Suprapubic skin (tissue), 4 donors: Measurements from ENCODE around the gene DDAH2. TPM values are rescaled to one million over a fixed set of nuclear protein-coding genes. Genes with fewer than 3 reads are reported as not detected.

Experiments used
- DNase-seq, 2 donors: peaks; one replicate each; pipeline ENCODE4 v3.0.0-alpha.2; 2019; ENCODE audit warnings: low spot score in 2 of 2
- H3K27ac ChIP-seq: fragments of 200-600 bp; sonication (generic); one replicate; pipeline ENCODE4 v1.5.1; 2019
- H3K27me3 ChIP-seq: fragments of 200-600 bp; sonication (generic); one replicate; pipeline ENCODE4 v1.5.1; 2019
- H3K36me3 ChIP-seq: fragments of 200-600 bp; sonication (generic); one replicate; pipeline ENCODE4 v1.5.1; 2019
- H3K4me1 ChIP-seq: fragments of 200-600 bp; sonication (generic); one replicate; pipeline ENCODE4 v1.5.1; 2019
- H3K4me3 ChIP-seq: fragments of 200-600 bp; sonication (generic); one replicate; pipeline ENCODE4 v1.5.1; 2019; ENCODE audit warnings: mild to moderate bottlenecking
- H3K9me3 ChIP-seq: fragments of 200-600 bp; sonication (generic); one replicate; pipeline ENCODE4 v1.5.1; 2019
- CTCF ChIP-seq, 2 donors: fragments of 200-600 bp in 1 of 2; fragments of 450-650 bp in 1 of 2; sonication (generic) in 1 of 2; IDR thresholded peaks; one replicate each; pipeline ENCODE4 v1.5.1; 2016 to 2019; ENCODE audit warnings: antibody characterized with exemption in 2 of 2, mild to moderate bottlenecking in 1 of 2, moderate library complexity in 1 of 2
- EP300 ChIP-seq: sonication (generic); formaldehyde crosslinking; IDR thresholded peaks from one replicate; pipeline ENCODE4 v1.6.1; 2017; ENCODE audit warnings: antibody characterized with exemption
- POLR2A ChIP-seq, 2 donors: fragments of 450-650 bp; IDR thresholded peaks; one replicate each; pipeline ENCODE4 v1.6.1; 2017; ENCODE audit warnings: antibody characterized with exemption in 2 of 2, mild to moderate bottlenecking in 2 of 2, moderate library complexity in 2 of 2
- POLR2AphosphoS5 ChIP-seq, 3 donors: sonication (generic); formaldehyde crosslinking; IDR thresholded peaks; one replicate each; pipeline ENCODE4 v1.6.1; 2017; ENCODE audit warnings: antibody characterized with exemption in 3 of 3
- WGBS: methylation state at CpG from one replicate; pipeline ENCODE4 v1.1.5; 2018; 5-methylcytosine and 5-hydroxymethylcytosine counted together
- total RNA-seq, 4 donors: library from RNA; depleted of rRNA; stranded (reverse); fragments of >200 nt; gene quantifications; one replicate each; pipeline ENCODE4 v1.1.0, GENCODE V29; 2016

DDAH2 gene
- 10 to 100 TPM; 66.8 to 84.2 (median 68.3) TPM for total RNA-seq

- Histone ChIP-seq H3K27me3 (no peaks in the 10 kb centered on the region), H3K4me1 (peaks cover 56% of the 10 kb centered on the region), H3K27ac (peak within 1 kb of the TSS; percentile 91), H3K9me3 (no peaks in the 10 kb centered on the region), H3K36me3 (peaks cover 62% of the 10 kb centered on the region), H3K4me3 (peak within 1 kb of the TSS; percentile 73)
- TF ChIP-seq CTCF (IDR thresholded peaks at IDR 0.05): peak in 1 of 2 donors; percentile 57
- TF ChIP-seq EP300: no peak
- peak in 1 of 2 donors; percentile 84 for DNase-seq
- 11% methylated on average over 35 of the region's 36 CpGs for WGBS
Measured at GRCh38 chr6:31728767-31729514, at the start of gene DDAH2. DDAH2 (minus strand) TSS chr6:31729299; CDS start chr6:31729161, 138 bp downstream.

- TF ChIP-seq POLR2A (IDR thresholded peaks at IDR 0.05): no peak
- TF ChIP-seq EP300: no peak
- no peak for TF ChIP-seq CTCF (IDR thresholded peaks at IDR 0.05)
- no peak for TF ChIP-seq POLR2AphosphoS5 (IDR thresholded peaks at IDR 0.05)
- no peak overlapping the region for H3K27ac ChIP-seq
- WGBS: 92% methylated on average over 2 of the region's 5 CpGs
Measured at GRCh38 chr6:31778193-31778592, 49.1 kb upstream of the DDAH2 start.

GRCh38 chr6:31777667-31778050, 48.6 kb upstream of the DDAH2 start:
- WGBS: 92% methylated on average over 5 of the region's 5 CpGs
- Histone ChIP-seq H3K36me3 (peaks cover 42% of the 10 kb centered on the region), H3K4me3 (no peak overlapping the region), H3K9me3 (no peaks in the 10 kb centered on the region), H3K27me3 (no peaks in the 10 kb centered on the region), H3K27ac (no peak overlapping the region), H3K4me1 (peaks cover 24% of the 10 kb centered on the region)
- no peak for DNase-seq
- TF ChIP-seq POLR2A (IDR thresholded peaks at IDR 0.05) (no peak), CTCF (IDR thresholded peaks at IDR 0.05) (no peak), EP300 (no peak), POLR2AphosphoS5 (IDR thresholded peaks at IDR 0.05) (no peak)

More at GRCh38 chr6:31778193-31778592, 49.1 kb upstream of the DDAH2 start:
- H3K27me3 ChIP-seq: no peaks in the 10 kb centered on the region
- H3K4me1 ChIP-seq: peaks cover 24% of the 10 kb centered on the region
- no peaks in the 10 kb centered on the region for H3K9me3 ChIP-seq
- no peak overlapping the region for H3K4me3 ChIP-seq
- peaks cover 48% of the 10 kb centered on the region for H3K36me3 ChIP-seq
- DNase-seq: no peak

- Histone ChIP-seq H3K36me3 (peaks cover 37% of the 10 kb centered on the region), H3K4me3 (no peak within 1 kb of the TSS), H3K27ac (peak within 1 kb of the TSS; percentile 9), H3K4me1 (peaks cover 24% of the 10 kb centered on the region), H3K27me3 (no peaks in the 10 kb centered on the region), H3K9me3 (no peaks in the 10 kb centered on the region)
- 13% methylated on average over 14 of the region's 15 CpGs for WGBS
- TF ChIP-seq EP300 (no peak), POLR2AphosphoS5 (IDR thresholded peaks at IDR 0.05) (no peak), POLR2A (IDR thresholded peaks at IDR 0.05) (no peak), CTCF (IDR thresholded peaks at IDR 0.05) (no peak)
- no peak for DNase-seq
Measured at GRCh38 chr6:31776989-31777666, 48.0 kb upstream of the DDAH2 start, which contains the start of gene VWA7. VWA7 (minus strand) TSS chr6:31777328; CDS start chr6:31776779, 549 bp downstream.

- no peak overlapping the region for H3K4me3 ChIP-seq
- peaks cover 31% of the 10 kb centered on the region for H3K36me3 ChIP-seq
- TF ChIP-seq CTCF (IDR thresholded peaks at IDR 0.05) (no peak), EP300 (no peak), POLR2A (IDR thresholded peaks at IDR 0.05) (no peak), POLR2AphosphoS5 (IDR thresholded peaks at IDR 0.05) (no peak)
- H3K27ac ChIP-seq: peak overlapping the region; percentile 9
- H3K4me1 ChIP-seq: peaks cover 24% of the 10 kb centered on the region
- 40% methylated on average over 14 of the region's 14 CpGs for WGBS
- H3K9me3 ChIP-seq: no peaks in the 10 kb centered on the region
- H3K27me3 ChIP-seq: no peaks in the 10 kb centered on the region
- no peak for DNase-seq
Measured at GRCh38 chr6:31776485-31776988, 47.4 kb upstream of the DDAH2 start.
